ENCODE measurements around the gene KLHL40.

KLHL40 gene

GRCh38 chr3:42666022-42666421 is 19.3 kb upstream of the KLHL40 start:
- DNase-seq (ENCODE audit: low read depth), result no peak
- no peak for TF ChIP-seq CTCF (conservative IDR thresholded peaks at IDR 0.05; ENCODE audit: low read depth, low read length)
- no peak overlapping the region for H3K4me3 ChIP-seq (ENCODE audit: low read depth, low read length)

GRCh38 chr3:42666577-42666998 is 18.7 kb upstream of the KLHL40 start:
- TF ChIP-seq CTCF (conservative IDR thresholded peaks at IDR 0.05; ENCODE audit: low read depth, low read length), result no peak
- DNase-seq (ENCODE audit: low read depth), result no peak
- H3K4me3 ChIP-seq (ENCODE audit: low read depth, low read length), result no peak overlapping the region

GRCh38 chr3:42667096-42667522 is 18.2 kb upstream of the KLHL40 start:
- TF ChIP-seq CTCF (conservative IDR thresholded peaks at IDR 0.05; ENCODE audit: low read depth, low read length), result no peak
- H3K4me3 ChIP-seq (ENCODE audit: low read depth, low read length), result no peak overlapping the region
- DNase-seq (ENCODE audit: low read depth), result no peak

GRCh38 chr3:42667523-42668412 is 17.6 kb upstream of the KLHL40 start:
- no peak for DNase-seq (ENCODE audit: low read depth)
- no peak overlapping the region for H3K4me3 ChIP-seq (ENCODE audit: low read depth, low read length)
- no peak for TF ChIP-seq CTCF (conservative IDR thresholded peaks at IDR 0.05; ENCODE audit: low read depth, low read length)

- TF ChIP-seq CTCF (conservative IDR thresholded peaks at IDR 0.05; ENCODE audit: low read depth, low read length), result no peak
- DNase-seq (ENCODE audit: low read depth), result no peak
- no peak overlapping the region for H3K4me3 ChIP-seq (ENCODE audit: low read depth, low read length)
Measured at GRCh38 chr3:42668413-42668760, 16.9 kb upstream of the KLHL40 start.

GRCh38 chr3:42668793-42669217 is 16.5 kb upstream of the KLHL40 start:
- H3K4me3 ChIP-seq (ENCODE audit: low read depth, low read length), result no peak overlapping the region
- no peak for DNase-seq (ENCODE audit: low read depth)
- no peak for TF ChIP-seq CTCF (conservative IDR thresholded peaks at IDR 0.05; ENCODE audit: low read depth, low read length)

- no peak overlapping the region for H3K4me3 ChIP-seq (ENCODE audit: low read depth, low read length)
- TF ChIP-seq CTCF (conservative IDR thresholded peaks at IDR 0.05; ENCODE audit: low read depth, low read length), result no peak
Measured at GRCh38 chr3:42670051-42670576, 15.2 kb upstream of the KLHL40 start.

More at GRCh38 chr3:42670051-42670576, 15.2 kb upstream of the KLHL40 start:
- DNase-seq (ENCODE audit: low read depth), result no peak

Measured in choroid plexus epithelial cell (primary cell).